A549 treated with RU486 at 1 μM for 4 hours (cell line): ENCODE measurements around the gene DHX58. TPM values are rescaled to one million over a fixed set of nuclear protein-coding genes. Genes with fewer than 3 reads are reported as not detected.

Experiments
- total RNA-seq: library from RNA; stranded (reverse); fragments of 200-300 nt; extraction: Qiagen RNA extraction; gene quantifications from 5 replicates; pipeline ENCODE4 v1.2.3, GENCODE V29; 2022; ENCODE audit warnings: low read depth

Gene DHX58
- total RNA-seq: 0.31 to 0.62 TPM (median 0.50 TPM) in 5 replicates

DNA sequence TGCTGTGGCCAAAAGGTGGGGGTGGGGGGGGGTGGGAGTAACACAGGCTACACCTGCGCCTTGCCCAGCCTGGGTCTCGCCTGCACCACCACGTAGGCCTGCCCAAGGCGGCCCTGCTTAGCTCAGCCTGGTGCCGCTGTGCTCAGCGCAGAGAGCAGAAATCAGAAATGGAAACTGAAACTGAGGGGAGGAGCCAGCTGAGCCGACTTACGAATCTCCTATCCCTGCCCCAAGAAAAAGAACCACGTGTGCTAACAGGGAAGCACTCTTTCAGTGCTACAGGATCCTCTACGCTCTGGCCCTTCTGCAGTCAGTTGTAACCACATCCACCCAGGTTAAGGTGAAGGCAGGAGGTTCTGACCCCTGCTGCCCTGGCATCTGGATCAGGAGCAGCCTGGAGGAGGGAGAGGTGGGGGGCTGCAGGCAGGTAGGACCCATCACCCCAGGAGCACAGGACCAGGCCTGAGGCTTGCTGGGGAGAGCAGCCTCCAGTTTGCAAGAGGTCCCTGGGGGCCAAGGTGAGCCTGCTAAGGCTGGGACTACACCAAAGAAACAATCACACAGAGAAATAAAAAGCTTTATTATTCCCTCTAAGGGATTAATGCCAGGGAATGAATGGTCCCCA, at the start of gene DHX58:
Gene DHX58 (minus strand): TSS at position 163 of the 625 bp plus-strand sequence. CDS start 822 bp downstream, outside the sequence.

DNA sequence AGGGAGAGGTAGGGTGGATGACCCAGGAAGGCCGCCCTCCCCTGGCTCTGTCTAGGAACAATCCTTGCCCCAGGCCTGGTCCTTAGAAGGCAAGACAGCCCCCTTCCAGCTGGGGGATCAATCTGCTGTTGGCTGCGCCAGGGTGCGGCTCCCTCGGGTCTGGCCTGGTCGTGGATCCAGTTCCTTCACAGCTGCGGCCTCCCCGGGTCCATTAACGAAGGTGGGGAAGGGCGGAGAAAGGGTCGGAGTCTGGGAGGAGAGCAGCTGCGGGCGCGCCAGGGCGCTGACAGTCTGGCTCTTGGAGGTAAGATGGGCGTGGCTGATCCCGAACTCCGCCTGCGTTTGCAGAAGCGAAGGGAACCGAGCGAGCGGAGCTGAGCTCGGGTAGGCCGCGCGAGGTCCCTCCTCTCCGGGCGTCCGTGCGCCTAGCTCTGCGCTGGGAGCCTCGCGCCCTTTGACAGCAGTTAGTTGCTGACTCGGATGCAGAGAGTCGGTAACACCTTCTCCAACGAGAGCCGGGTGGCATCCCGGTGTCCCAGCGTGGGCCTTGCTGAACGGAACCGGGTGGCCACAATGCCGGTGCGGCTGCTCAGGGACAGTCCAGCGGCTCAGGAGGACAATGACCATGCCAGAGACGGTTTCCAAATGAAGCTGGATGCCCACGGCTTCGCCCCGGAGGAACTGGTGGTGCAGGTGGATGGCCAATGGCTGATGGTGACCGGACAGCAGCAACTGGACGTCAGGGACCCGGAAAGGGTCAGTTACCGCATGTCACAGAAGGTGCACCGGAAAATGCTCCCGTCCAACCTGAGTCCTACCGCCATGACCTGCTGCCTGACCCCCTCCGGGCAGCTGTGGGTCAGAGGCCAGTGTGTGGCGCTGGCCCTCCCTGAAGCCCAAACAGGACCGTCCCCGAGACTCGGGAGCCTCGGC, 10.1 kb upstream of the DHX58 start, which contains the start of gene HSPB9:
Gene HSPB9 (plus strand): TSS at position 434 of the 933 bp plus-strand sequence. CDS start 47 bp downstream, at position 481.

DNA sequence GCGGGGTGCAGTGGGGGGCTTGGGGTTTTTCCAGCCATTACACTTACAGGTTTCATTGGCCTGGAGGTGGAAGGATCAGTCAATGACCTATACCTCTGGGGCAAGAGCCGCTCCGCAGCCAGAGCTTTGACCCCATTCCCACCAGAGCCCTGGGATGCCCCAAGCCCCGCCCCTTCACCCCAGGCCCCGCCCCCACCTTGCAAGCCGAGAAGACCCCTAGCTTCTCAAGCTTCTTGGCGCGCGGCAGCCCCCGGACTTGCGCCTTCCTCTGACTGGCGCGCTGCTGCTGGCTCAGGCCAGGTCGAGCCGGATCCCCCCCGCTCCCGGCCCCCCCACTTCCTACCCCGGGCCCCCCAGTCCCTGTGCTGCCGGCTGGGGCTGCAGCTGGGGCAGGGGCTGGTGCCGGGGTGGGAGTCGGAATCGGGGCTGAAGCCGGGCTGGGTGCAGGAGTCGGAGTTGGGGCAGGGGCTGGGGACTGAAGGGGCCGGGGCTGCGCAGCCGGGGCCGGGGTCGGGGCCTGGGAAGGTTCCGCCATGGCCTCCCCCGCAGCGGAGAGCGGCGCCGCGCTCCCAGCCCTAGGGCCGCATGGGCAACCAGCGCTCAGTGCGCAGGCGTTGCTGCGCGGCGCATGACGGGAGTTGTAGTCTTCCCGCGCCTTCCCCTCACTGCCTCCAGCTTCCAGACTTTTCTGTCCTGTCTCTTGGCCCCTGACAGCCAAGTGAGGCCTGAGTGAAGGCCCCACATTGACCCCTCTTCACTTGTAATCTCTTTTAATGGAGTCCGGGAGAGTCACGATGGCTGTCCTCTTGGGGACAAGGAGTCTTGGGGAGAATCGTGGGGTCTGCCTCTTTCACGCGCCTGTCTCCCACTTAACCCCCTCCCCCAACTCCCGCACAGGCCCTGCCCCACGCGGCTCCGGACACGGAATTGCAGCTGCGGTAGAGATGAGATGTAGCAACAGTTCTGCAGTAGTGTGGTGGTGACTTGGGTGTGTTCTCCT, 8.6 kb upstream of the DHX58 start, which contains the start of gene KAT2A:
Gene KAT2A (minus strand): TSS at position 598 of the 1,000 bp plus-strand sequence. CDS start 63 bp downstream, at position 535.

DNA sequence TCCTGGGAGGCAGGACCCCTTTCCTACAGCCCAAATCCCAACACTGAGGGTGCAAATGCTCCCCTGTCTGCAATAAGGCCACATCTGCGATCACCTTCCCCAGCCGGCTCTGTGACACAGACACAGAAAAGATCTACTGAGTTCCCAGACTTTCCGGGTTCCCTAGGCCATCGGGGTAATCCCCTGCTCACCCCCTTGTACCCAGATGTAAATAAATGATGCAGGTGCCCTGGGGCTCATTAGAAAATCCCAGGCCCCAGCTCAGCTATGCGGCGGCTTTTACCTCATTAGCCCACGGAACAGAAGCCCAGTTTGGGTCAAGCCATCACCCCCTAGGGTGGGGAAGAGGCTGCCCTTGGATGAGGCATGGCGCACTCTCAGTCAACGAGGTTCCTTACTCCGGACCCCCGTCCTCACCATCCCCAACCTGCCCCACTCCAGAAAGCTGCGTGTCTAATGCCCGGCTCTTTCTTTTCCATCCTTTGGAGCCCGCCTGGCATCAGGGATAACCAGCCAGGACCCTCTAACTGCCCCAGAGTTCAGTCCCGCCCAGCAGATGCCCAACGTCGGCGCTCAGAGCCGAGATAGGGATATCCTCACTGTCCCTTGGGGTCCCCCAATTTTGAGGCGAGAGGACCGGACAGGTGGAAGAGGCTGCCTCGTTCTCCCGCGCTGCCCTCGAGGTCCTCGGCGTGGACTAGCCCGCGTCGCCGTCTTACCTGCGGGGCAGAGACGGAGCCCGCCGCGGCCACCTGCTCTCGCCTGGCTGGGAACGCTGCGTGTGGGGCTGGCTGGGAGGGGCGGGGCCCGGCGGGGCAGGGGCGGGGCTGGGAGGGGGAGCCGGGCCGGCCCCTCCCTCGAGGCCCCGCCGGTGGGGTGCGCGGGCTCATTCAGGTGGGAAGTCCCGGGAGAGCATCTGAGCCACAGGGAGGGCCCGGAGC, 14.6 kb downstream of the DHX58 start, which contains the start of gene ZNF385C:
Gene ZNF385C (minus strand): TSS at position 783 of the 941 bp plus-strand sequence. CDS start 35,417 bp downstream, outside the sequence.

Other genes starting within 250 kb of the DHX58 start
- 2.0 to 4.4 TPM (median 2.7 TPM) in 5 replicates for gene KLHL11, start 247.3 kb downstream of the DHX58 start, total RNA-seq
- 244 to 299 TPM (median 293 TPM) in 5 replicates for gene ACLY, start 193.8 kb downstream of the DHX58 start, total RNA-seq
- 1.2 to 1.7 TPM (median 1.6 TPM) in 5 replicates for gene ODAD4, start 182.1 kb downstream of the DHX58 start, total RNA-seq
- 54.4 to 72.8 TPM (median 69.7 TPM) in 5 replicates for gene CNP, start 145.9 kb downstream of the DHX58 start, total RNA-seq
- gene DNAJC7, start 95.3 kb downstream of the DHX58 start, total RNA-seq: 119 to 139 TPM (median 130 TPM) in 5 replicates
- gene NKIRAS2, start 92.6 kb downstream of the DHX58 start, total RNA-seq: 43.8 to 50.6 TPM (median 46.6 TPM) in 5 replicates
- 0.59 to 0.90 TPM (median 0.74 TPM) in 5 replicates for gene C17orf113, start 62.1 kb downstream of the DHX58 start, total RNA-seq
- 0.19 to 0.51 TPM (median 0.27 TPM) in 5 replicates for gene ZNF385C, start 14.2 kb downstream of the DHX58 start, total RNA-seq
- 34.9 to 53.3 TPM (median 48.7 TPM) in 5 replicates for gene KAT2A, start 8.7 kb upstream of the DHX58 start, total RNA-seq
- not detected in 5 replicates for gene HSPB9, start 10.1 kb upstream of the DHX58 start, total RNA-seq
- 222 to 281 TPM (median 259 TPM) in 5 replicates for gene RAB5C, start 42.3 kb upstream of the DHX58 start, total RNA-seq
- 0.24 to 0.65 TPM (median 0.42 TPM) in 5 replicates for gene KCNH4, start 68.4 kb upstream of the DHX58 start, total RNA-seq
- gene HCRT, start 72.7 kb upstream of the DHX58 start, total RNA-seq: 0.34 TPM in 1 of 5 replicates, not detected in the others
- gene GHDC, start 81.8 kb upstream of the DHX58 start, total RNA-seq: 15.2 to 22.6 TPM (median 19.1 TPM) in 5 replicates
- gene STAT5B, start 163.7 kb upstream of the DHX58 start, total RNA-seq: 21.0 to 28.8 TPM (median 26.4 TPM) in 5 replicates
- gene STAT5A, start 175.8 kb upstream of the DHX58 start, total RNA-seq: 4.7 to 7.6 TPM (median 5.6 TPM) in 5 replicates